Urinary bladder (tissue), 4 donors: ENCODE measurements around the gene KCNAB3. TPM values are rescaled to one million over a fixed set of nuclear protein-coding genes. Genes with fewer than 3 reads are reported as not detected.

Source experiments
- DNase-seq: peaks from one replicate; pipeline ENCODE4 v3.0.0-alpha.2; 2015; ENCODE audit errors: extremely low spot score
- H3K27ac ChIP-seq: one replicate; pipeline ENCODE4 v1.5.1; 2013; ENCODE audit warnings: low read depth, mild to moderate bottlenecking, moderate library complexity
- H3K36me3 ChIP-seq: one replicate; pipeline ENCODE4 v1.6.1; 2013; ENCODE audit warnings: mild to moderate bottlenecking, moderate library complexity; ENCODE audit not compliant: insufficient read depth
- H3K4me1 ChIP-seq: one replicate; pipeline ENCODE4 v1.6.1; 2013; ENCODE audit warnings: mild to moderate bottlenecking, moderate library complexity; ENCODE audit not compliant: insufficient read depth
- H3K4me3 ChIP-seq: one replicate; pipeline ENCODE4 v1.5.1; 2013; ENCODE audit warnings: low read depth, low read length
- WGBS: extraction: QIAGEN DNeasy Blood & Tissue Kit; methylation state at CpG from one replicate; pipeline ENCODE4 v1.1.7; 2013; 5-methylcytosine and 5-hydroxymethylcytosine counted together
- polyA plus RNA-seq: library from polyadenylated mRNA; stranded (reverse); fragments of 200-250 nt; gene quantifications from one replicate; pipeline ENCODE4 v1.2.3, GENCODE V29; 2013
- total RNA-seq: library from RNA; depleted of rRNA; stranded (reverse); fragments of >200 nt; gene quantifications from one replicate; pipeline ENCODE4 v1.2.3, GENCODE V29; 2014
- donor health status: healthy with polysubstance abuse.
- donor health status: healthy.

The KCNAB3 gene
- total and polyA plus RNA-seq, 2 donors = 1.3 to 2.3 TPM

DNA sequence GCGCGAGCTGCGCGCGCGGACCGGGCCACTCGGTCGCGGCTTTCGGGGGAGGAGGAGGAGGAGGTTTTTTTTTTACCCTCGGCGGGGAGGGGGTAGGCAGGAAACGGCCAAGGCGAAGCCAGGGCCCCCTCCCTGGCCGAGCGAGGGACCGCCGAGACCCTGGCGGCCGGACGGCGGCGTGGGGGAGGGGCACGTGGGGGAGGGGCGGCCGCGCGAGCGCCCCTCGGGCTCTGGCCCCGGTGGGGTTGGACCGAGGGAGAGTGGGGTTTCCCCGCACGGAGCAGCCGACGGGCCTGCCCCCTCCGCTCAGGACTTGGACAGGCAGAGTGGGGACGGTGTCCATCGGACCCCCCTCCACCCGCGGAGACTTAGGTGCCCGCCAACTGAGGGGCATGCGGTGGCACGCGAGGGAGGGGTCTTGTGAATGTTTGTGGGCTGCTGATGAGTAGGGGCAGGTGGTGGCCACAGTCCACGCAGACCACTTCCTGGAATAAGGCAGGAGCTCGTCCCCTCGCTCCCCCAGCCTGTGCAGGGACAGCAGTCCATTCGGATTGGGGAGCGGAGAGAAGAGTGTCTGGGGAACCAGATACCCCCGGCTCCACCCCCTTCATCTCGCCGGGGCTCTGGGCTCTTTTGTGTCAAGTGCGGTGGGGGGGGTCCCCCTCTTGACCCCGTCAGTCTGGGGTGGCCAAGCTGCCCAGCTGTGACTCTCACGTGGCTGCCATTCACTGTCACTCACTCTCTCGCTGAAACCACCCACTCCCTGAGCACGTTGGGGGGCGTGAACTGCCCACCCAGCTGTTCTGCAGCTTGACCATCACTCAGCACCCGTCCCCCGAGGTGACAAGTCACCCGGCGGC lies 44.1 kb downstream of the KCNAB3 start:
- DNase-seq = no peak

DNA sequence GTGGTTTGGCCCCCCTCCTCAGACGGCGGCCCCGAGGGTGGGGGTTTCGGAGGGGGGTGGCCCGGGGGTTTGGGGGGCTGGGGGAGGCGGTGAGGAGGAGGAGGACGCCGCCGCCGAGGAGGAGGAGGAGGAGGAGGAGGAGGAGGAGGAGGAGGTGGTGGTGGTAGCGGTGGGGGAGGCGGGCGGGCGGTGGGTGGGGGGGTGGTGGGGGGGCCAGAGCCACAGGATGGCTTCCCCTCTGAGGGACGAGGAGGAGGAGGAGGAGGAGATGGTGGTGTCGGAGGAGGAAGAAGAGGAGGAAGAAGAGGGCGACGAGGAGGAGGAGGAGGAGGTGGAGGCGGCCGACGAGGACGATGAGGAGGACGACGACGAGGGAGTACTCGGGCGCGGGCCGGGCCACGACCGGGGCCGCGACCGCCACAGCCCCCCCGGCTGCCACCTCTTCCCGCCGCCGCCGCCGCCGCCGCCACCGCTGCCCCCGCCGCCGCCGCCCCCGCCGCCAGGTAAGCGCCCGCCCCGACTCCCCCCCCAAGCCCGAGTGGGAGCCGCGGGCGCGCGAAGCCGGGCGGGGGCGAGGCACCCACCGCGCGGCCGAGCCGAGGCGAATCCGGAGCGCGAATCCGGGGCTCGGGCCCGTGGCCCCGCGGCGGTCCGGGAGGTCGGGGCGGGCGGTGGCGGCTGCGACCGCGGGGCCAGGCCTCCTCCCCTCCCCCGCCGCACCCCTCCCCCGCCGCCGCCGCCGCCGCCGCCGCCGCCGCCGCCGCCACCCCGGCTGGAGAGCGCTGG lies 44.9 kb downstream of the KCNAB3 start:
- Histone ChIP-seq H3K36me3 (no peaks in the 10 kb centered on the region), H3K4me1 (no peaks in the 10 kb centered on the region), H3K27ac (peak overlapping the region; percentile 97), H3K4me3 (peak overlapping the region; percentile 85)
- WGBS = 5% methylated on average over 71 of the region's 100 CpGs
- no peak for DNase-seq

More for the DNA sequence above, 44.1 kb downstream of the KCNAB3 start:
- H3K4me1 ChIP-seq = no peaks in the 10 kb centered on the region
- WGBS = under 1% methylated on average over 55 of the region's 64 CpGs
- peak overlapping the region; percentile 85 for H3K4me3 ChIP-seq
- no peaks in the 10 kb centered on the region for H3K36me3 ChIP-seq
- peak overlapping the region; percentile 97 for H3K27ac ChIP-seq

DNA sequence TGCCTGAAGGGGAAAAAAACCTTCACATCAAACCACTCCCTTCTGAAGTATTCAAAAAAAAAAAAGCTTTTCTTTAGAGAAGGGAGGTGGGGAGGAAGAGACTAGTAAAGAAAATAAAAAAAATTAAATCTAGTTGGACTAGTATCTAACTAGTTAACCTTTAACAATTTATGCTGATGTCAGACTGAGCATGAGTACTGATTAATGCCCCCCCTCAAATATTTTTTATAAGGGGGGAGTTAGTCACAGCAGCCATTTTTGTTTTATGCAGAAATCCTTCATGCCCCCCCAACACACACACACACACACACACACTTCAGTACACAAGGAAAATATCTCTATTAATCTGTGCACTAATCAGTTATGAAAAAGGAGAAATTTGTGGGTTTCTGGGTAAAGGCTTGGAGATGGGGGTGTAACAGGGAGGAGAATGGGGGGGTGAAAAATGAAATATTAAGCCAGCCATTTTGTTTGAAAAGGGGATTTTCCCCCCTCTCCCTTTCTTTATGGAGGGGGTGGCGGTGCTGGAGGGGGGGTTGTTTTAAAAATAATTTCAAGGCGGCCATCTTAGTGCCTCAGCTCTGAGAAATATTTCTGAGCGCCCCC lies 45.8 kb downstream of the KCNAB3 start:
- Histone ChIP-seq H3K36me3 (no peaks in the 10 kb centered on the region), H3K4me3 (no peak overlapping the region), H3K27ac (no peak overlapping the region), H3K4me1 (no peaks in the 10 kb centered on the region)
- 4% methylated on average over 3 of the region's 3 CpGs for WGBS
- DNase-seq = peak; percentile 75

DNA sequence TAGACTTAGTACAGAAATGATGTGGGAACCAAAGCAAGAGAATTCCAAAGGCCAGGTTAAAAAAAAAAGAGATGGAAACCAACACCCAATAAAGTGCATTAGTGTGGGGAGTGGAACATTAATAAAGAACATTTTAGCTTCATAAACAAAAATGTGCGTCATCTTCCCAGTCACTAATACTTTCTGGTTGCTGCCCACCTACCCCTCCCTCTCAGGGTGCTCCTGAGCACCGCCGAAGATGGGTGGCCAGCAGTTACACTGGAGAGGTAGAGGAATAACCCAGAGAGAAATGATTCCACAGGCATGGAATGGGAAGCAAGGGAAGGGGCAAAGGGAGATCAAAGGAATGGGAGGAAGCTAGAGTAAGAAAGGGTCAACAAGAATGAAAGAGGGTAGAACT lies 47.0 kb downstream of the KCNAB3 start:
- Histone ChIP-seq H3K27ac (no peak overlapping the region), H3K4me3 (no peak overlapping the region), H3K4me1 (no peaks in the 10 kb centered on the region), H3K36me3 (no peaks in the 10 kb centered on the region)
- DNase-seq = no peak
- WGBS = 61% methylated on average over 3 of the region's 3 CpGs

DNA sequence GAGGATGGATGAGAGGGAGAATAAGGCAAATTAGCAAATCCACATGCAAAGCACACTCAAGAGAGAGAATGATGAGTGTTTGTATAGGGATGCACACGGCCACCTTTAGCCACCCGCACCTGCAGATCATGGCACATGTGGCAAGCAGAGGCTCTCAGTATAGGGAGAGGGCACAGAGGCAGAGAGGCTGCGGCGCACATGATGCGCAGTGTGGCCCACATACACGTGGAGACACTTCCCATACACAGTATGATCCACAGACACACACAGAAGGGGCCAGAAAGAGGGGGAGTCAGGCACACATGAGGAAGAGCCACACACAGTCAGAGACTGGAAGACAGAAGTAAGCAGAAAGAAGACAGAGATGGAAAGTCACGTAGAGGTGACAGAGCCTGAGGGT lies 47.6 kb downstream of the KCNAB3 start:
- WGBS = 71% methylated on average over 7 of the region's 7 CpGs
- DNase-seq = no peak
- H3K4me3 ChIP-seq = no peak overlapping the region
- H3K27ac ChIP-seq = no peak overlapping the region
- H3K36me3 ChIP-seq = no peaks in the 10 kb centered on the region
- H3K4me1 ChIP-seq = no peaks in the 10 kb centered on the region

DNA sequence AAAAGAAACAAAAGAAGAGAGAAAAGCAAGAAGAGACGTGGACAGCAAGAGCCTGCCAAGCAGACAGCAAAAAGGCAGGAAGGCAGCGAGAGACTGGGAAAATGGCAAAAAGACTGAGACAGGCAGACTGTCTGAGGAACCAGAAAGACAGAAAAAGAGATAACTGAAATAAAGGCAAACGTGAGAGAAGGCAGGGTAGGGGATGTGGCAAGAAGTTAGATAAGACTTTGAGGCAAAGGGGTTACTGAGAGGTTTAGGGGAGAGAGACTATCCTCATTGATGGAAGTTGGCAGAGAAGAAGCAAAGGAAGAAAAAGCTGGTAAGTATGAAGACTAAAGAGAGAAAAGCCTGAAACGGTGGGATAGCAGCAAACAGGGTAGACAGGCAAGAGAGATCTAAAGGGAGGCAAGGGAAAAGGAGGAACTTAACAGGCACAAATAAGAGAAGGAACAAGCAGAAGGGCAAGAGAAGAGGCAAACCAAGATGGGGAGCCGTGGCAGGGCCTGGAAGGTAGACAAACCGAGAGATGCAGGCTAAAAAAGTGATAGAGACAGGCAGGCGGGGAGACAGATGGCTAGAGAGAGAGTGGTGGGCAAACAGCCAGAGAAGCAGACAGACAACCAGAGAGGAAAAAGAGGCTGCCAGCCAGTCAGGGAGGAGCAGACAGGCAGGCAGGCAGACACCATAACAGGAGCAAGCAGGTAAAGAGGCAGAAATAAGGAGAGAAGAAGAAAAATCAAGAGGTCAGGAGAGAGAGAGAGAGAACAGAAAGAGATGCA lies 48.2 kb downstream of the KCNAB3 start:
- DNase-seq = no peak

DNA sequence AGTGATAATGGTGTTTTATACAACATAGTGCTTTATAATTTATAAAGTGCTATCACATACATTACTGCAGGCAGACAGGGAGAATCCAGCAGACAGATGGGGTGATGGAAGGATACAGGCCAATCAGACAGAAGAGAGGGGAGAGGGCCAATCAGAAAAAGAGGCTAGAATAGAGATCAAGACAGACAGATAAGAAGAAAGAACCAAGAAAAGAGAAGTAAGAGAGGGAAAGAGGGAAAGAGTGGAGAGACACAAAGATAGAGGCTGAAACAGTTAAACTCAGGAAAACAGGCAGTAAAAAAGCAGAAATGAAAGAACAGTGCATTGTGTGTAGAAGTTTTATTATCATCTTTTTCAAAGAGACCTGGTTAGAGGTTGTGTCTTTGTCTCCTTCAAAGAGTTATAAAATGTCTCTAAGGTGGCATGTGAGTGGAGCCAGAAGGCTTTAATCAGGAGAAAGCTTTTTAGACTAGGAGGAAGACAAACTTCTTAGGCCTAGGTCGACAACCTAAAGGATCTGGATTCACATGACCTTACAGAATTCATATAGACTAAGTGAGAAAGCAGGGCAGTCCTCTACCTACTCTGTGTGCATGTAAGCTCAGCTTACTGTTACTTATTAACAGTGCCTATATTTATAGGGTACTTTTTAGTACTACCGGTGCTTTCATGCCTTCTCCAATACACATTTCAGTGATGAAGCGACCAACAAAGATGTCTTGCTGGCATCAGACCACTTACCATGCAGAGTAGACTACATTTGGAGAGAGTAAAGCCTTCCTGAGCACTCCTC lies 49.4 kb downstream of the KCNAB3 start:
- no peaks in the 10 kb centered on the region for H3K4me1 ChIP-seq
- no peak for DNase-seq
- H3K27ac ChIP-seq = no peak overlapping the region
- no peaks in the 10 kb centered on the region for H3K36me3 ChIP-seq
- 49% methylated on average over 3 of the region's 3 CpGs for WGBS
- H3K4me3 ChIP-seq = no peak overlapping the region

More for the DNA sequence above, 48.2 kb downstream of the KCNAB3 start:
- no peaks in the 10 kb centered on the region for H3K36me3 ChIP-seq
- H3K4me3 ChIP-seq = no peak overlapping the region
- no peaks in the 10 kb centered on the region for H3K4me1 ChIP-seq
- no peak overlapping the region for H3K27ac ChIP-seq
- 49% methylated on average over 7 of the region's 7 CpGs for WGBS

DNA sequence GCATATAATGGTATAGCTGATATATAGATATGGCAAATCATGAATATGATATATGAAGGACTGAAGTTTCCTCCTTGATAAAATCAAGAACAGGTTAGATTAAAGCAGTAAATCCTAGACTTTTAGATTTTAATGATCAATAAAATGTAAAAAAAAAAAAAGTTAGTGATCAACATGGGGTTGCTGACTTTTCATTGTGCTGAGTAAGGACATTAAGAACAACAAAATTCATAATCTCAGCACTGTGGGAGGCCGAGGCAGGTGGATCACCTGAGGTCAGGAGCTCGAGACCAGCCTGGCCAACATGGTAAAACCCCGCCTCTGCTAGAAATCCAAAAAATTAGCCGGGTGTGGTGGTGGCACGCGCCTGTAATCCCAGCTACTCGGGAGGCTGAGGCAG lies 51.4 kb downstream of the KCNAB3 start:
- no peaks in the 10 kb centered on the region for H3K36me3 ChIP-seq
- 86% methylated on average over 7 of the region's 7 CpGs for WGBS
- no peak overlapping the region for H3K4me3 ChIP-seq
- no peak overlapping the region for H3K27ac ChIP-seq
- H3K4me1 ChIP-seq = no peaks in the 10 kb centered on the region
- DNase-seq = no peak

DNA sequence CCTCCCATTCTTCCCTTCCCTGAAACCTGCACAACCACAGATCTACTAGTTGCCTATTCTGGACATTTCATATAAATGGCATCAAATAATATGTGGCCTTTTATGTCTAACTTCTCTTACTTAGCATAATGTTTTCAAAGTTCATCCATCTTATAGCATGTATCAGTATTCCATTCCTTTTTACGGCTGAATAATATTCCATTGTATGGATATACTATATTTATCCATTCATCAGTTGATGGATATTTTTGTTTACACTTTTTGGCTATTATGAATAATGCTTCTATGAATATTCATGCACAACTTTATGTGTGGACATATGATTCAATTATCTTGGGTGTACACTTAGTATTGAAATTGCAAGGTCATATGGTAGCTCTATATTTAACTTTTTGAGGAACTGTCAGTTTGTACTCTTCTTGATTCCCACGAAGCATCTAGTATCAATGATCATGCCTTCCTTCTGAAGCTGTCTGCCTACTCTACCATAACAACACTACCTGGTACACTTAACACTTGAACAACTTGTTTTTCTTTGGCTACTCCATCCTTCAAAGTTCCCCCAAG lies 53.8 kb downstream of the KCNAB3 start:
- Histone ChIP-seq H3K4me3 (no peak overlapping the region), H3K27ac (no peak overlapping the region), H3K36me3 (no peaks in the 10 kb centered on the region), H3K4me1 (no peaks in the 10 kb centered on the region)
- 92% methylated on average over 2 of the region's 2 CpGs for WGBS
- no peak for DNase-seq

DNA sequence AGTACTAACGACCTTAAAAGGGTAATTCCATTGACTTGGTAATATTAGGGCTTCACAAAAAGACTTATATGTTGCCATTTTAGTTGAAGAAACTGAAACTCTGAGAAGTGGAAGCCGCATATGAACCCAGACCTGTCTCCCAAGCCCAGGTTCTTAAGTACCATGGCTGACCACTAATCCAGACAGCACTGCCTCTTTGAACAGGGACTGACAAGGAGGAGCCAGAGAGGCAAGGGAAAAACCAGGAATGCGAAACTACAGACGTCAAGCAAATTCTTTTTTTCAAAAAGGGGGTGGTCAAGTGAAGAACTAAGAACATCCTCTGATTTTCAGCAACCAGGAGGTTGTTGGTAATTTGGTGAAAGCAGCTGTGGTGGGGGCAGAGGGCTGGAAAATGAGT lies 56.6 kb downstream of the KCNAB3 start:
- Histone ChIP-seq H3K4me3 (no peak overlapping the region), H3K36me3 (no peaks in the 10 kb centered on the region), H3K27ac (no peak overlapping the region), H3K4me1 (no peaks in the 10 kb centered on the region)
- no peak for DNase-seq
- WGBS = 70% methylated on average over 4 of the region's 4 CpGs
